Endothelial cell of umbilical vein (primary cell): ENCODE results near the gene GPATCH4. TPM values are rescaled to one million over a fixed set of nuclear protein-coding genes. Genes with fewer than 3 reads are reported as not detected.

Source experiments
- BruUV-seq: library from RNA; stranded (reverse); fragments of 400-500 nt; replicated peaks from 2 replicates; lab custom pipeline; 2021; lab: Mats Ljungman, UMichigan
- CTCF ChIA-PET: fragments of 300-600, 350-600 bp; sonication (Branson Sonifier 250); formaldehyde crosslinking; loops from one replicate; lab custom pipeline; 2021; ENCODE audit warnings: antibody characterized with exemption, inconsistent platforms; lab: Charles Lee
- POLR2A ChIA-PET: fragments of 300-600, 350-600 bp; sonication (Branson Sonifier 250); formaldehyde crosslinking; loops from one replicate; lab custom pipeline; 2021; ENCODE audit warnings: antibody characterized with exemption, inconsistent platforms; lab: Charles Lee
- DNase-seq: peaks from one replicate; pipeline ENCODE4 v3.0.0-alpha.2; 2011; ENCODE audit warnings: low read depth, low spot score
- FAIRE-seq: peaks from 2 replicates; lab custom pipeline; 2011; peaks lifted over from hg19 to GRCh38; lab: Jason Lieb, UNC
- H2AFZ ChIP-seq: 2 replicates; pipeline ENCODE4 v1.6.0; 2012; ENCODE audit warnings: low read depth, low read length, control low read depth, inconsistent platforms
- H3K27ac ChIP-seq: 2 replicates; pipeline ENCODE4 v1.5.1; 2011; ENCODE audit warnings: low read depth, mild to moderate bottlenecking, control low read depth, low read length, moderate library complexity; ENCODE audit not compliant: insufficient read depth
- H3K27me3 ChIP-seq, 2 experiments: 2 replicates each; pipeline versions ENCODE4 v1.6.0 to v1.6.1; 2011; ENCODE audit warnings: low read length in 2 of 2, mixed read lengths in 1 of 2; ENCODE audit not compliant: control insufficient read depth in 2 of 2, insufficient read depth in 2 of 2
- H3K36me3 ChIP-seq, 2 experiments: 2 replicates in 1 of 2; 3 replicates in 1 of 2; pipeline ENCODE4 v1.5.1; 2011; ENCODE audit warnings: low read length in 2 of 2, mild to moderate bottlenecking in 1 of 2, moderate library complexity in 1 of 2; ENCODE audit not compliant: control insufficient read depth in 2 of 2, insufficient read depth in 2 of 2; ENCODE audit errors: extremely low read depth in 1 of 2
- H3K4me1 ChIP-seq: 3 replicates; pipeline ENCODE4 v1.5.1; 2011; ENCODE audit warnings: mild to moderate bottlenecking, low read length; ENCODE audit not compliant: control insufficient read depth, insufficient read depth; ENCODE audit errors: extremely low read depth
- H3K4me2 ChIP-seq: 2 replicates; pipeline ENCODE4 v1.6.1; 2011; ENCODE audit warnings: low read length, control low read depth, mixed read lengths; ENCODE audit not compliant: insufficient read depth
- H3K4me3 ChIP-seq, 3 experiments: fragments of 200-600 bp in 1 of 3; sonication (generic), shearing (Covaris generic) in 1 of 3; replicated peaks in 1 of 3; 2 replicates each; pipeline ENCODE4 v1.5.1; 2011 to 2016; ENCODE audit warnings: control low read depth in 3 of 3, low read length in 3 of 3, mild to moderate bottlenecking in 2 of 3, inconsistent platforms in 1 of 3, low read depth in 1 of 3, moderate library complexity in 1 of 3; ENCODE audit not compliant: insufficient read depth in 1 of 3
- H3K79me2 ChIP-seq: 2 replicates; pipeline ENCODE4 v1.6.0; 2012; ENCODE audit warnings: low read length, inconsistent platforms; ENCODE audit not compliant: control insufficient read depth, insufficient read depth
- H3K9ac ChIP-seq: replicated peaks from 2 replicates; pipeline ENCODE3; 2011; ENCODE audit warnings: low read length, control low read depth; ENCODE audit not compliant: insufficient read depth; ENCODE audit errors: extremely low read depth
- H3K9me1 ChIP-seq: replicated peaks from 3 replicates; pipeline ENCODE4 v1.6.0; 2011; ENCODE audit warnings: mild to moderate bottlenecking, low read length; ENCODE audit not compliant: control insufficient read depth, insufficient read depth; ENCODE audit errors: extremely low read depth
- H3K9me3 ChIP-seq: replicated peaks from 2 replicates; pipeline ENCODE4 v1.5.1; 2012; ENCODE audit warnings: low read length, inconsistent platforms; ENCODE audit not compliant: control insufficient read depth, insufficient read depth
- H4K20me1 ChIP-seq: replicated peaks from 2 replicates; pipeline ENCODE3; 2011; ENCODE audit warnings: mild to moderate bottlenecking, low read length; ENCODE audit not compliant: control insufficient read depth, insufficient read depth; ENCODE audit errors: extremely low read depth
- CTCF ChIP-seq, 2 donors: IDR thresholded peaks; 1 replicate in 1 of 2; 2 replicates in 1 of 2; pipeline ENCODE4 v1.5.1; 2011; ENCODE audit warnings: low read length in 2 of 2, mild to moderate bottlenecking in 2 of 2, moderate library complexity in 2 of 2, control low read depth in 1 of 2, inconsistent platforms in 1 of 2, low read depth in 1 of 2; ENCODE audit not compliant: insufficient read depth in 1 of 2; ENCODE audit errors: extremely low read depth in 1 of 2
- EZH2 ChIP-seq: IDR thresholded peaks from 2 replicates; pipeline ENCODE4 v1.6.1; 2012; ENCODE audit warnings: borderline replicate concordance, low read depth, mild to moderate bottlenecking, moderate library complexity, low read length, inconsistent platforms; ENCODE audit not compliant: severe bottlenecking
- FOS ChIP-seq: IDR thresholded peaks from 2 replicates; pipeline ENCODE4 v1.6.1; 2011; ENCODE audit warnings: mild to moderate bottlenecking, low read length, moderate library complexity, borderline replicate concordance; ENCODE audit not compliant: insufficient read depth
- GATA2 ChIP-seq: IDR thresholded peaks from 2 replicates; pipeline ENCODE4 v1.7.0; 2011; ENCODE audit warnings: low read depth, mild to moderate bottlenecking, moderate library complexity, mixed read lengths, low read length; ENCODE audit not compliant: insufficient read length, insufficient read depth
- JUN ChIP-seq: IDR thresholded peaks from 2 replicates; pipeline ENCODE4 v1.6.1; 2011; ENCODE audit warnings: borderline replicate concordance, low read depth; ENCODE audit not compliant: insufficient read length, insufficient read depth
- MAX ChIP-seq: IDR thresholded peaks from 2 replicates; pipeline ENCODE4 v1.6.1; 2011; ENCODE audit not compliant: insufficient read depth, insufficient read length
- MYC ChIP-seq: IDR thresholded peaks from one replicate; pipeline ENCODE4 v1.6.1; 2011; ENCODE audit warnings: mild to moderate bottlenecking, low read depth, low read length
- POLR2A ChIP-seq: IDR thresholded peaks from 2 replicates; pipeline ENCODE4 v1.6.1; 2012; ENCODE audit warnings: low read depth, mild to moderate bottlenecking, control low read depth, low read length
- POLR2AphosphoS5 ChIP-seq: IDR thresholded peaks from 2 replicates; pipeline ENCODE4 v1.6.1; 2012; ENCODE audit warnings: low read depth, mild to moderate bottlenecking, control low read depth, low read length, moderate library complexity; ENCODE audit not compliant: insufficient read depth
- dilution Hi-C: fragments of 300-500 bp; cut with MboI; formaldehyde crosslinking; loops from one replicate; pipeline ENCODE4 v1.15.0; 2019; ENCODE audit warnings: low sequenced_read_pairs; ENCODE audit not compliant: extremely low pct_ligation_motif_present
- intact Hi-C: fragments of 100-400 bp; cut with micrococcal nuclease; formaldehyde crosslinking; loops from one replicate; pipeline ENCODE4 v1.10.0; 2022
- polyA plus RNA-seq, 4 experiments: library from polyadenylated mRNA; depleted of rRNA in 3 of 4; stranded (reverse) in 3 of 4; unstranded in 1 of 4; fragments of >200 nt; gene quantifications; 2 replicates each; pipeline versions ENCODE4 v1.2.1 to v1.2.3, GENCODE V29; 2011 to 2012; ENCODE audit warnings: missing spikeins in 1 of 4
- total RNA-seq: library from RNA; stranded (reverse); gene quantifications from 2 replicates; pipeline ENCODE4 v1.2.3, GENCODE V29; 2021

Gene GPATCH4
- total and polyA plus RNA-seq, 2 donors (not counting 3 experiments of a cell fraction or from before 2014, with no cell fraction given): 22.4 to 29.2 TPM

- intact Hi-C loops: no loop called here
- Histone ChIP-seq H3K9me3 (no peaks in the 10 kb centered on the region), H3K27me3 (peaks cover 78 to 83% of the 10 kb centered on the region in 2 experiments), H3K36me3 (no peaks in the 10 kb centered on the region), H3K4me3 (no peak overlapping the region), H3K9me1 (no peaks in the 10 kb centered on the region), H3K27ac (no peak overlapping the region), H3K4me1 (no peaks in the 10 kb centered on the region), H4K20me1 (no peaks in the 10 kb centered on the region), H3K4me2 (no peak overlapping the region), H3K79me2 (no peaks in the 10 kb centered on the region), H2AFZ (no peak overlapping the region), H3K9ac (no peak overlapping the region)
- TF ChIP-seq CTCF (IDR thresholded peaks at IDR 0.05; ENCODE audit: extremely low read depth in 1 of 2, insufficient read depth in 1 of 2, low read depth in 1 of 2, low read length in 2 of 2): no peak
- no peak for TF ChIP-seq MYC
- TF ChIP-seq EZH2: no peak
- TF ChIP-seq JUN: no peak
- no peak for TF ChIP-seq GATA2
- no peak for TF ChIP-seq POLR2AphosphoS5
- no peak for TF ChIP-seq FOS
- TF ChIP-seq MAX: no peak
- TF ChIP-seq POLR2A: no peak
- ChIA-PET POLR2A (no interaction called here), CTCF (interaction anchor here (1.1 to 3.2 kb wide), 6 partner anchors 13 to 82 kb away, joined by 3 to 20 read pairs (median 8); partner anchors contain the start of gene NES)
- BruUV-seq: no TSS peak
- no peak for DNase-seq
- no peak for FAIRE-seq
- dilution Hi-C loops: no loop called here
These were observed 42.9 kb upstream of the GPATCH4 start for GRCh38 chr1:156644146-156644545.
